Measurements from ENCODE around the gene DONSON.

The DONSON gene

DNA sequence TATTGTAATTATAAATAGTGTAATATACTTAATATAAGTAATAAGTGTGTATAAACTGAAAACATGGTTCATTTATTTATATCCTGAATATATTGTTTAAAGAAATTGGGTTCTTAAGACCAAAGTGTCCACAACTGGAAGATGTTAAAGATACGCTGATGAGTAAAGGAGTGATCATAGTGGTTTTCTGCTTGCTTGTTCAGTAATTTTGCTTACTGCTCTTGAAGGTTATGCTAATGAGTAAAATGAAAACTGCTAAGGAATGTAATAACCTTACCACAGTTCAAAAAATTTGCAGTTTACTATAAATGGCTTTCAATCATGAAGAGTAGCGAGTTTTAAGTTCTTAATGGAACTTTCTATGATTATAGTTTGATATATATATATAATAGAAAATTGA, 22.0 kb downstream of the DONSON start:
- TF ChIP-seq, protein P1, sequence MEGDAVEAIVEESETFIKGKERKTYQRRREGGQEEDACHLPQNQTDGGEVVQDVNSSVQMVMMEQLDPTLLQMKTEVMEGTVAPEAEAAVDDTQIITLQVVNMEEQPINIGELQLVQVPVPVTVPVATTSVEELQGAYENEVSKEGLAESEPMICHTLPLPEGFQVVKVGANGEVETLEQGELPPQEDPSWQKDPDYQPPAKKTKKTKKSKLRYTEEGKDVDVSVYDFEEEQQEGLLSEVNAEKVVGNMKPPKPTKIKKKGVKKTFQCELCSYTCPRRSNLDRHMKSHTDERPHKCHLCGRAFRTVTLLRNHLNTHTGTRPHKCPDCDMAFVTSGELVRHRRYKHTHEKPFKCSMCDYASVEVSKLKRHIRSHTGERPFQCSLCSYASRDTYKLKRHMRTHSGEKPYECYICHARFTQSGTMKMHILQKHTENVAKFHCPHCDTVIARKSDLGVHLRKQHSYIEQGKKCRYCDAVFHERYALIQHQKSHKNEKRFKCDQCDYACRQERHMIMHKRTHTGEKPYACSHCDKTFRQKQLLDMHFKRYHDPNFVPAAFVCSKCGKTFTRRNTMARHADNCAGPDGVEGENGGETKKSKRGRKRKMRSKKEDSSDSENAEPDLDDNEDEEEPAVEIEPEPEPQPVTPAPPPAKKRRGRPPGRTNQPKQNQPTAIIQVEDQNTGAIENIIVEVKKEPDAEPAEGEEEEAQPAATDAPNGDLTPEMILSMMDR (IDR thresholded peaks at IDR 0.05; ENCODE audit: borderline replicate concordance, control extremely low read depth, extremely low read depth, insufficient read depth, missing control alignments) = no peak
- DNase-seq (ENCODE audit: low spot score) = no peak
- in situ Hi-C loops (cut with MboI; ENCODE audit: low sequenced_read_pairs, unreplicated experiment) = no loop called here

- in situ Hi-C loops (cut with MboI; ENCODE audit: low sequenced_read_pairs, unreplicated experiment) = no loop called here
- TF ChIP-seq, protein P1 (IDR thresholded peaks at IDR 0.05; ENCODE audit: borderline replicate concordance, control extremely low read depth, extremely low read depth, insufficient read depth, missing control alignments) = no peak
- no peak for DNase-seq (ENCODE audit: low spot score)
These were observed 26.1 kb downstream of the DONSON start for GRCh38 chr21:33562389-33562788.

- no peak for DNase-seq (ENCODE audit: low spot score)
- TF ChIP-seq, protein P1 (IDR thresholded peaks at IDR 0.05; ENCODE audit: borderline replicate concordance, control extremely low read depth, extremely low read depth, insufficient read depth, missing control alignments) = no peak
- in situ Hi-C loops (cut with MboI; ENCODE audit: low sequenced_read_pairs, unreplicated experiment) = no loop called here
These were observed 27.1 kb downstream of the DONSON start for GRCh38 chr21:33561373-33561772.

GRCh38 chr21:33560965-33561364, 27.5 kb downstream of the DONSON start:
- in situ Hi-C loops (cut with MboI; ENCODE audit: low sequenced_read_pairs, unreplicated experiment) = no loop called here

GRCh38 chr21:33559813-33560212, 28.7 kb downstream of the DONSON start:
- DNase-seq (ENCODE audit: low spot score) = no peak
- TF ChIP-seq, protein P1 (IDR thresholded peaks at IDR 0.05; ENCODE audit: borderline replicate concordance, control extremely low read depth, extremely low read depth, insufficient read depth, missing control alignments) = no peak
- in situ Hi-C loops (cut with MboI; ENCODE audit: low sequenced_read_pairs, unreplicated experiment) = no loop called here

More at GRCh38 chr21:33560965-33561364, 27.5 kb downstream of the DONSON start:
- no peak for DNase-seq (ENCODE audit: low spot score)
- TF ChIP-seq, protein P1 (IDR thresholded peaks at IDR 0.05; ENCODE audit: borderline replicate concordance, control extremely low read depth, extremely low read depth, insufficient read depth, missing control alignments) = no peak

DNA sequence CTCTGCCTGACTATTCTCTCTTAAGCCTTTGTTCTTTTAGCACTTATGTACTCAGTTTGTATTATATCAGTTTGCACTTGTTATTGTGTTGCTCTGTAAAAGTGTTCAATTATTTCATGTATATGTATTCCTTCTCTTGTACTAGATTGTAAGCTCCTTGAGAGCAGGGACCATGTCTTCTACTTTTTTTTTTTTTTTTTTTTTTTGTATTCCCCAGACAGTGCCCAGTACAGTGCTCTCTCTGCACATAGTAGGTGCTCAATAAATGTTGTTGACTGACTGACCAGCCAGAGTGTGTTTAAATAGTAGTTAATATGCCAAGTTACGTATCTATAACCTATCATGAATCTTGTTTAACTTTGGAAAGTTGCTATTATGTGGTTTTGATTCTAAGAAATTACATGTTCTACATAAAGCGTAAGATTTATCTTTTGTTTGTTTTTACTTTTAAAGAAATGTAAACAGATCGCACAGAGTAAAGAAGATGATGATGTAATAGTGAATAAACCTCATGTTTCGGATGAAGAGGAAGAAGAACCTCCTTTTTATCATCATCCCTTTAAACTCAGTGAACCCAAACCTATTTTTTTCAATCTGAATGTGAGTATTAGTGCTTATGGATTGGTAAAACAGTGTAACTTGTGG, 29.6 kb downstream of the DONSON start:
- no peak for DNase-seq (ENCODE audit: low spot score)
- TF ChIP-seq, protein P1 (IDR thresholded peaks at IDR 0.05; ENCODE audit: borderline replicate concordance, control extremely low read depth, extremely low read depth, insufficient read depth, missing control alignments) = no peak
- in situ Hi-C loops (cut with MboI; ENCODE audit: low sequenced_read_pairs, unreplicated experiment) = no loop called here
